ENCODE measurements around the gene SGCA.

DNA sequence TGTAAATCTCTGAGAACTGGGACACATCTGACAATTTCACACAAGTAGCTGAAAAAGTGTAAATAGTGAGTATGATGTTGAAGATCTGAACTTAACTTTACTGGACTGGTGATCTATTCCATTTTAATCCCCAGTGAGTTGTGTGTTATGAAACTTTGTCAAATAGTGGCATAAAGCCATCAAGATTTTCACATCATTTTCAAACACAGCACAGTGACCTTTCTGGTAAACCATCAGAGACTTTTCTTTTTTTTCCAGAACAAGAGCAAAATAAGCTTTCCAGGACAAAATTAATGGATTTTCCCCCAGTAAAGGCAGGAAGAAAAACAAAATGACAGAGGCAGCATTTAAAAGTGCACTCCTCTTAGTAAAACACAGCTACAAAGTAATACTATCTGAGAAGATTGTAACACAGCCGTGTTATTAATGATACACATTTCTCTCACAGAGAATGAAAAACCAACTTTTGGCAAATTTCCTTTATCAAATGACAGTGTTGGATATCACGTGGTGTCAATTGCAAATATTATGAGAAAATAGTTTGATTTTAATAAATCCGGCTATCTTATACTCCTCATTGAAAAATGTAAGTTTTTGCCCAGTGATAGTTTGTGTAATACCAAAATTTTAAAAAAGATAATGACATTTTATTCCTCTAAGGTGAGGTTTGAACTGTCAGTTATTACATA lies 52.4 kb downstream of the SGCA start:
- no peak for TF ChIP-seq CTCF (conservative IDR thresholded peaks at IDR 0.05)
- no peak for TF ChIP-seq EZH2 (IDR thresholded peaks at IDR 0.05; ENCODE audit: low read depth)

Measured in PC-9 (cell line).